ENCODE results near the gene ELL.

ELL gene

DNA sequence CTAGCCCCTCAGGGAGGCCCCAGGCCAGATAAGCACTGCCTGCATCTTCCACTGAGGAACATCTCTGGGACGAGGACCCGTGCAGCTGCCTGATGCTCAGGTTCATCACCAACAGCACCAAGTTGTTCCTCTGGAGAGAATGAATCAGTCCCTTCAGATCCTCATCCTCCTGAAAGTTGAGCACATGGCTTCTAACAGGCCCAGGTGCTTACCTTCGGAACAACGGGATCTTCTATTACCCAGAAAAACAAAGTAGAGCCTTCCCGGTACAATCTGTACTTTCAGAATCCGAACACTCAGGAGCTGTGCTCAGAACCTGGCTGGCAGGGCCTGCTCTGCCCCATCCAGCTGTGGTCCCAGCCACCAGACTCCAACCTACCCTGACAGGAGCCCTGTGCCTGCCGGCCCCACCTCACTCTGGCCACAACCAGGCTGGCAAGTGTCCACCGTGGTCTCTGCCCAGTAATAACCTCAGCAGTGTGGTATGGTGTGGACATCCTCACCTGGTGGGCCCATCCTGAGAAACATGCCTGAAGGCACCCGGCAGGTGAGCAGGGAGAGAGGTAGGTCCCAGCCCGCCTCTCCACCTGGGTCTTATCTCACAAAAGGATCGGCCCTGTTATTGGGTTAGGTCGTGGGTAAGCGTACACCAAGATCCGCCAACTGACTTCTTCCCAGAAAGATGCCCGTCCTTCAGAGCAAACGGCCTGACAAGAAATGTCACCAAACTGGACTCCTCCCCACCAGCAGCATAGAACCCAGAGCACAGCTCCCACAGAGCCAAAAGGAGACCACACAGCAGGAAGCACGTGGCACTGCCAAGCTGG lies 34.1 kb downstream of the ELL start:
- DNase-seq, result no peak

- DNase-seq, result no peak
These were observed 35.1 kb downstream of the ELL start for GRCh38 chr19:18486746-18487145.

GRCh38 chr19:18484992-18485391 lies 36.9 kb downstream of the ELL start:
- DNase-seq, result no peak

DNA sequence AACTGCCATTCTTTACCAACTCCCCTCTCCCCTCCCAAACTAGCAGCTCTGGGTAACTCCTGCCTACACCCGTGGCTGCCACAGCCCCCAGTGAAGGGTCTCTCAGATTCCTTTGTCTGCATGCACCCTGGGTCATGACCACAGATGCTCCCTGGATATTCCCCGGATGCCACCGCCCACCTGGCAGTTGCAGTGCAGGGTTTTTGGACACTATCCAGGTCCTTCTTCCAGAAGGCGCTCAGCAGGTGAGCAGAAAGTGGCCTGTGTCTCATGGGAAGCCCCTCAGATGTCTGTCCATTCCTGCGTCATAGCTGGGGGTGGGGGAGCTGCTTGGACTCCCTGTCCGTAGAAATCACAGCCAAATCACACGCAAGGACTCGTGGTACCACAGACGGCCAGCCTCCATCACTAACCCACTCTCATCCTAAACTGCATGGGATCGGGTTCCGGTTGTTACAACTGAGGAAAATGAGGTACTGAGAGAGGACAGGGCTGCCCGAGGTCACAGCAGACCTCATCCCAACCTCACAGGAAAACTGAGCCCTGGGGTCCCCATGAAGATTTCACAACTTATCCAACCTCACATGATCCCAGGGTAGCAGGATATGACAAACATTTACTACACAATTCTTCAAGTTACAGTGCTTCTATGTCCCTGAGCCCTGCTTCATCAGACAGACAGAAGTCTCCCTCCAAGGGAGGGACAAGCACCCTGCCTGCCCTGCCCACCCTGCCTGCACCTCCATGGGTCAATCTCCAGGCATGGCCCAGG lies 38.6 kb downstream of the ELL start:
- no peak for DNase-seq

- DNase-seq, result no peak
These were observed 40.2 kb downstream of the ELL start for GRCh38 chr19:18481505-18482222.

- DNase-seq, result no peak
These were observed 41.7 kb downstream of the ELL start for GRCh38 chr19:18480006-18480691.

GRCh38 chr19:18478545-18479311 lies 43.1 kb downstream of the ELL start:
- peak; percentile 83 for DNase-seq

- DNase-seq, result no peak
These were observed 43.9 kb downstream of the ELL start for GRCh38 chr19:18477974-18478373.

GRCh38 chr19:18477042-18477779 lies 44.7 kb downstream of the ELL start:
- DNase-seq, result no peak

DNA sequence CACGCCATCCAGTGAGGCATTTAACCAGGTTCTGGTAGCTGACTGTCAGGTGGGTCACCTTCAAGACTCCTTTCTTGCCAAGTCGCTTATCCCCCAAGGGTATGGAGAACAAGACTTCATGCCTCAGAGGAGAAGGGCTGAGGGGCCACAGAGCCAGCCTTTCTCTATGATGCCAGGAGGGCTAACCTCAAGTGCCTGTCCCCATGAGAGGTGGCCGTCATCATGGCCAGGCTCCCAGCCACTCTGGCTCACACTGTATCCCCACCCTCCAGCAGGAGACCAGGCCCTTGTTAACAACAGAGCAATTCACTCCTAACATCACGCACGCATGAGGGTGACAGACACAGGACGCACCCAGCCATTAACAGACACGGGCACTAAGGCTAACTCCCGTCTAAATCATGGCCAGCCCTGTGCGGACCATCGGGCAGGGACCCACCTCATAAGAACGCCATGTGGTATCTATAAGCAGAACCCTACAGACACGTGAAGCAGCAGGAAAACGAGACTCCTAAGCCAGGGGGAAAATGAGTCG lies 45.3 kb downstream of the ELL start:
- no peak for DNase-seq

- DNase-seq, result no peak
These were observed 46.0 kb downstream of the ELL start for GRCh38 chr19:18475762-18476331.

DNA sequence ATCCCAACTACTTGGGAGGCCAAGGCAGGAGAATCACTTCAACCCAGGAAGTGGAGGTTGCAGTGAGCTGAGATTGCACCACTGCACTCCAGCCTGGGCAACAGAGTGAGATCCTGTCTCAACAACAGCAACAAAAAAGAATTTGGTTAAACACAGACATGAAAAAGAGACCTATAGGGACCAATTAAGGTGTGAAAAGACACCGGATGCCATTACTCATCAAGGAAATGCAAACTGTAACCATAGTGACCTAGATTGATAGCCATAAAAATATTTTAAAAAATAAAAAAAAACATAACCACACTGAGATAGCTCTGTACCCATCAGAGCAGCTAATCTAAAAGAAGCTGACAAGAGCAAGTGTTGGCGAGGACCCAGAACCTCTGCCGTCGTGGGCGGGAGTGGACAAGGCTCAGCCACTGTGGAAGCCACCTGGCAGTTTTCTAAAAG lies 46.8 kb downstream of the ELL start:
- peak; percentile 68 for DNase-seq

DNA sequence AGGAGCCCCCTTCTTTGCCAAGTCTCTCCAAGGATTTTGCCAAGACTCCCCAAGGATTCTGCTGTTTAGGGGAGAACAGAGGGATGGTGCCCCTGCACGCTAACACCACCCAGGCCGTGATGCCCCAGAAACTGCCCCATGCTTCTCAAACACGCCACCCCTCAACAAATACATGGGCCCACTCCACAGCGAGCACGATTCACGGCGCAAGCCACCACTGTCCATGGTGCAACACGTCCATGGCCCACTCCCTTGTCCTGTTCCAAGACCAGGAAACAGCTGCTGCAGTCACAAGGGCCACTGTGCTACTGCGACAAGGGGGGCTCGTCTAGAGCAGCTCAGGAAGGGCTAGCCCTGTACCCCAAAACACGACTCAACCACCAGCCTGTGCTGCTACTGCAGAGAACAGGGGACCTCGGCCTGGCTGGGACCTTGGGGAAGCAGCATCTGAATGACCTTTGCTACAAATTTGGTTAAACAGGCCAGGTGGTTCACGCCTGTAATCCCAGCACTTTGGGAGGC lies 47.4 kb downstream of the ELL start:
- no peak for DNase-seq

DNA sequence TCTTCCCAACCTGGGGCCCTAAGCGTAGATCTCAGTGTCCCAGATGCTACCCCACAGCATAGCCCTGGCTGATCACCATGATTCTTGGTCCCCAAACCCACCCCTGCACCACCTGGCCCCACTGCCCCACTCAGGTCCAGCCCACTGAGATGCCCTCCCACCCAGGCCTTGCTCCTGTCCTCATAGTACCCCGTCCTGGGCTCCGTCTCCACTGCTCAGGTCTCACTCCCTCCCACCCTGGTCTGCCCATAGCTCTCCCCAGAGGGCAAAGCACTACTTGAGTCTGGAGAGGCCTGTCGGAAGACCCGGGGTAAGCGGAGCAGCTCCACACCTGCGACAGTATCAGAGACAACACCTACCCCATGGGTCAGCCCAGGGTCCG lies 48.2 kb downstream of the ELL start:
- DNase-seq, result no peak

GRCh38 chr19:18473003-18473705 lies 48.7 kb downstream of the ELL start:
- DNase-seq, result no peak

- DNase-seq, result no peak
These were observed 51.1 kb downstream of the ELL start for GRCh38 chr19:18470787-18471186.

DNA sequence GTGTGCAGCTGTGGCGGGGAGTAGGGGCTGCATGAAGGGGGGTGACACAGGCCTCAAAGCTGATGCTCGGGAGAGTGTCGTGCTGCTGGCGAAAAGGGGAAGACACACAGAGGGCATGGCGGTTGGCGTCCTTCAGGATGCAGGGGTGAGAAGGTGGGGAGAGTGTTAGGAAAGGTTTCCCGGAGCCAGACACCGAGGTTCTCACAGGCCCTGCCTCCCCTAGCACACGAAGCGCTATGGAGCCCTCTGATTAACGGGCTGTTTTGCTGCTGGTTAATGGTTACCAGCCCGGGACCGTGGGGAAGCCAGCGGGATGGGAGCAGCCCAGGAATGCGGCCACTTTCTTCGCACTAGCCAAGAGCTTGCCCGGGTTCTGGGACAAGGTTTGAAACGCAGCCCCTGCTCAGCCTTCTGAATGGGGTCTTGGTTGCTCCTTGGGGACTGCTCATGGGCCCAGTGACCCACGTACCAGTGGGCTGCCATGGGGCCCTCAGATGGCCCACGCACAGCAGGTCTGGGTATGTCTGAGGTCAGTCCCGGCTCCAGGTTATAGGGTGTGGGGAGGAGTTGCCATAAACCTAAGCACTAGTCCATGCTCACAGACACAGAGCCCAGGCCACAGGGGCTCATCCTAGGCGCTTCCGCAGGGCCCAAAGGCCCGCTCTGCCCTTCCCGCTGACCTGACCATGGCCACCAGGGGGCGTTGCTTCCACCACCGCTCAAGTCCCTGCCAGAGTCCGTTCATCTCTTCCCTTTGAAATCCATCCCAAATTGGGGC lies 52.6 kb downstream of the ELL start:
- peak; percentile 60 for DNase-seq

DNA sequence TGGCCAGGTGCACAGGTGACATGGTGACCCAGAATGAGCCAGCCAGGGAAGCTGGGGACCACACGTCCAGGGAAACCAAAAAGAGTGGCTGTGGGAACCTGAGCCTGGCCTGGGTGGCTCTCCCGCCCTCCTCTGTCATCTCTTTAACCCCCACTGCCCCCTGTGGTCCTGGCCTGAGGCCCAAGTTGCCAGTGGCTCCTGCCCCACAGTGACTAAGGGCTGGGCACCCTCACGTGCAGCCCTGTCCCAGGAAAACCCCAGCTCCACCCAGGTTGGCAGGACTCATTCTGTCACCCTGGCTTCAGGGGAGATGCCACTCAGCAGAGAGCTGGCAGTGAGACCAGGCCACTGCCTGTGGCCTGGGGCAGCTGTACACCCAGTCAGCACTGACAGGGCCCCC lies 53.4 kb downstream of the ELL start:
- no peak for DNase-seq

DNA sequence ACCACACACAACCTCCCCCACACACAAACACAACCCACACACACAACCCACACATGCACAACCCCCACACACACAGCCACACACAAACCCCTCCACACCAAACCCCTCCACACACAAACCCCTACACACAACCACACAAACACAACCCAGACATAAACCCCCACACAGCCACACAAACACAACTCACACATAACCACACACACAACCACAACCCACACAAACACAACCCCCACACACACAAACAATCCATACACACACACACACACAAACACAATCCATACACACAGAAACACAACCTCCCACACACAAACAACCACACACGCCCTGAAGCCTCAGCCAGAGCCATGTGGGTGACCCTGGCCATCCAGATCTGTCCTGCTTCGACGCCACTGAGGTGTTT lies 53.9 kb downstream of the ELL start:
- DNase-seq, result no peak

Measured in activated CD4-positive, alpha-beta T cell treated with anti-CD3 and anti-CD28 coated beads, Interleukin-2, amount 50 U/mL, for 16 hours (primary cell).